Adrenal gland (tissue), 5 donors: ENCODE measurements around the gene CEP63.

Source experiments
- POLR2A ChIP-seq, 2 donors: fragments of 450-650 bp; IDR thresholded peaks; one replicate each; pipeline ENCODE4 v1.6.1; 2017; ENCODE audit warnings: antibody characterized with exemption in 2 of 2, mild to moderate bottlenecking in 2 of 2, moderate library complexity in 1 of 2
- TF ChIP-seq, protein P1 (sequence below), 6 experiments: fragments of 450-650 bp in 4 of 6; fragments of 200-600 bp in 2 of 6; sonication (generic) in 1 of 6; IDR thresholded peaks; 1 replicate in 5 of 6; 2 replicates in 1 of 6; pipeline versions ENCODE4 v1.5.1 to v1.8.0; 2016 to 2021; ENCODE audit warnings: antibody characterized with exemption in 6 of 6, mild to moderate bottlenecking in 2 of 6, moderate library complexity in 1 of 6
- donor health status: DM: no; HTN: no; CAD: no.

- TF ChIP-seq, protein P1, sequence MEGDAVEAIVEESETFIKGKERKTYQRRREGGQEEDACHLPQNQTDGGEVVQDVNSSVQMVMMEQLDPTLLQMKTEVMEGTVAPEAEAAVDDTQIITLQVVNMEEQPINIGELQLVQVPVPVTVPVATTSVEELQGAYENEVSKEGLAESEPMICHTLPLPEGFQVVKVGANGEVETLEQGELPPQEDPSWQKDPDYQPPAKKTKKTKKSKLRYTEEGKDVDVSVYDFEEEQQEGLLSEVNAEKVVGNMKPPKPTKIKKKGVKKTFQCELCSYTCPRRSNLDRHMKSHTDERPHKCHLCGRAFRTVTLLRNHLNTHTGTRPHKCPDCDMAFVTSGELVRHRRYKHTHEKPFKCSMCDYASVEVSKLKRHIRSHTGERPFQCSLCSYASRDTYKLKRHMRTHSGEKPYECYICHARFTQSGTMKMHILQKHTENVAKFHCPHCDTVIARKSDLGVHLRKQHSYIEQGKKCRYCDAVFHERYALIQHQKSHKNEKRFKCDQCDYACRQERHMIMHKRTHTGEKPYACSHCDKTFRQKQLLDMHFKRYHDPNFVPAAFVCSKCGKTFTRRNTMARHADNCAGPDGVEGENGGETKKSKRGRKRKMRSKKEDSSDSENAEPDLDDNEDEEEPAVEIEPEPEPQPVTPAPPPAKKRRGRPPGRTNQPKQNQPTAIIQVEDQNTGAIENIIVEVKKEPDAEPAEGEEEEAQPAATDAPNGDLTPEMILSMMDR (IDR thresholded peaks at IDR 0.05): no peak
- TF ChIP-seq POLR2A (IDR thresholded peaks at IDR 0.05): no peak
Observed at GRCh38 chr3:134504132-134504531, 18.3 kb downstream of the CEP63 start.
